SIG-M5 (cell line): ENCODE results near the gene NCAPG2.

ENCODE experiments used
- DNase-seq: peaks from one replicate; lab custom pipeline; 2025; lab: John Stamatoyannopoulos, UW

Gene NCAPG2

GRCh38 chr7:158704524-158705233 lies at the start of gene NCAPG2:
Gene NCAPG2, minus strand, starts transcription at chr7:158704804. Its CDS starts 2,905 bp downstream, at chr7:158701899.
- DNase-seq, result peak; percentile 85

GRCh38 chr7:158753900-158754299 lies 49.3 kb upstream of the NCAPG2 start:
- no peak for DNase-seq

- no peak for DNase-seq
These were observed 47.1 kb upstream of the NCAPG2 start for GRCh38 chr7:158751751-158752150.

GRCh38 chr7:158751199-158751598 lies 46.6 kb upstream of the NCAPG2 start:
- DNase-seq, result no peak

GRCh38 chr7:158750702-158751101 lies 46.1 kb upstream of the NCAPG2 start:
- no peak for DNase-seq

GRCh38 chr7:158749396-158749795 lies 44.8 kb upstream of the NCAPG2 start:
- DNase-seq, result no peak

- DNase-seq, result no peak
These were observed 43.7 kb upstream of the NCAPG2 start for GRCh38 chr7:158748335-158748734.

GRCh38 chr7:158747408-158747807 lies 42.8 kb upstream of the NCAPG2 start:
- no peak for DNase-seq

- DNase-seq, result no peak
These were observed 42.4 kb upstream of the NCAPG2 start for GRCh38 chr7:158746957-158747356.

GRCh38 chr7:158745057-158745715 lies 40.6 kb upstream of the NCAPG2 start:
- DNase-seq, result no peak

GRCh38 chr7:158744070-158744469 lies 39.5 kb upstream of the NCAPG2 start:
- no peak for DNase-seq

GRCh38 chr7:158743219-158743618 lies 38.6 kb upstream of the NCAPG2 start:
- no peak for DNase-seq

GRCh38 chr7:158742065-158742821 lies 37.6 kb upstream of the NCAPG2 start:
- no peak for DNase-seq

GRCh38 chr7:158741294-158741666 lies 36.7 kb upstream of the NCAPG2 start:
- no peak for DNase-seq

GRCh38 chr7:158740657-158741293 lies 36.2 kb upstream of the NCAPG2 start:
- DNase-seq, result no peak

GRCh38 chr7:158740013-158740656 lies 35.5 kb upstream of the NCAPG2 start:
- peak; percentile 34 for DNase-seq

- DNase-seq, result no peak
These were observed 34.2 kb upstream of the NCAPG2 start for GRCh38 chr7:158738841-158739240.

GRCh38 chr7:158737064-158737695 lies 32.6 kb upstream of the NCAPG2 start:
- no peak for DNase-seq

- DNase-seq, result no peak
These were observed 31.3 kb upstream of the NCAPG2 start for GRCh38 chr7:158735935-158736334.

GRCh38 chr7:158734861-158735260 lies 30.3 kb upstream of the NCAPG2 start:
- no peak for DNase-seq

GRCh38 chr7:158733775-158734494 lies 29.3 kb upstream of the NCAPG2 start:
- no peak for DNase-seq
